ENCODE results near the gene SNTA1.

DNA sequence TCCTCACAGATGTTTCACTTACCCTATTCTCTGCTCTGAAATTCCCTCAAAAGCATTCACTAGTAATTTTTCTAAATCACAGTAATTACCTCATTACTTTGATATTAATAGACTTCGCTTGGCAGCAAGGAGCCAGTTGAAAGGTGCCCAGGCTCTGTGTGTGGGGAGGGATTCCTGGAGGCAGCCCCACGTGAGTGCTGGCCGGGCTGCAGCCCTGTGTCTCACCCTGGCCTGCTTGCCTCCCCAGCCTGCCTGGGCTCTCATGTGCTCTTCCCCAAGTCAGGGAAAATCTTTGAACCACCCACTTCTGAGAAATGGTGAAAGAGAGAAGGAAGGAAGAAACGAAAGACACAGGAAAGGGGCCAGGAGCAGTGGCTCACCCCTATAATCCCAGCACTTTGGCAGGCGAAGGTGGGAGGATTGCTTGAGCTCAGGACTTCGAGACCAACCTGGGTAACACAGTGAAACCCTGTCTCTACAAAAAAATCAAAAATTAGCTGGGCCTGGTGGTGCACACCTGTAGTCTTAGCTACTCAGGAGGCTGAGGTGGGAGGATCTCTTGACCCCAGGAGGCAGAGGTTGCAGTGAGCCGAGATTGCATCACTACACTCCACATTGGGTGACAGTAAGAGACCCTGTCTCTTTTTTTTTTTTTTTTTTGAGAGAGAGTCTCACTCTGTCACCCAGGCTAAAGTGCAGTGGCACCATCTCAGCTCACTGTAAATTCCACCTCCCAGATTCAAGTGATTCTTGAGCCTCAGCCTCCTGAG lies 20.0 kb upstream of the SNTA1 start:
- TF ChIP-seq CTCF (IDR thresholded peaks at IDR 0.05; ENCODE audit: poor library complexity) (no peak), EZH2 (IDR thresholded peaks at IDR 0.05; ENCODE audit: borderline replicate concordance) (no peak)
